ENCODE data around the gene RALY.

GRCh38 chr20:34095825-34096224, 102.1 kb downstream of the RALY start:
- TF ChIP-seq CTCF (IDR thresholded peaks at IDR 0.05; ENCODE audit: extremely low read depth in 1 of 2, insufficient read depth in 1 of 2, low read depth in 1 of 2, low read length in 2 of 2) (no peak), POLR2AphosphoS5 (IDR thresholded peaks at IDR 0.05; ENCODE audit: insufficient read depth, low read depth, low read length) (no peak), EZH2 (IDR thresholded peaks at IDR 0.05; ENCODE audit: borderline replicate concordance, low read depth, low read length, severe bottlenecking) (no peak), MYC (IDR thresholded peaks at IDR 0.05; ENCODE audit: low read depth, low read length) (no peak)

Measured in endothelial cell of umbilical vein (primary cell).